Breast epithelium (tissue), 4 donors: ENCODE measurements around the gene TMTC2. TPM values are rescaled to one million over a fixed set of nuclear protein-coding genes. Genes with fewer than 3 reads are reported as not detected.

ENCODE experiments used
- DNase-seq, 2 donors: peaks; one replicate each; pipeline ENCODE4 v3.0.0-alpha.2; 2019; ENCODE audit warnings: low spot score in 2 of 2
- H3K27ac ChIP-seq, 2 donors: fragments of 200-600 bp; sonication (generic) in 1 of 2; one replicate each; pipeline ENCODE4 v1.5.1; 2016 to 2019; ENCODE audit warnings: mild to moderate bottlenecking in 1 of 2
- H3K27me3 ChIP-seq, 2 donors: fragments of 200-600 bp; sonication (generic) in 1 of 2; one replicate each; pipeline versions ENCODE4 v1.5.1 to v1.6.0; 2017 to 2019; ENCODE audit warnings: control low read depth in 1 of 2, mild to moderate bottlenecking in 1 of 2
- H3K36me3 ChIP-seq: fragments of 200-600 bp; one replicate; pipeline ENCODE4 v1.5.1; 2019
- H3K4me1 ChIP-seq, 2 donors: fragments of 200-600 bp; sonication (generic); one replicate each; pipeline ENCODE4 v1.5.1; 2016 to 2019; ENCODE audit warnings: control low read depth in 1 of 2
- H3K4me3 ChIP-seq, 3 donors: fragments of 200-600 bp; sonication (generic); 1 replicate in 2 of 3; 2 replicates in 1 of 3; pipeline ENCODE4 v1.5.1; 2016 to 2019; ENCODE audit warnings: mild to moderate bottlenecking in 3 of 3, moderate library complexity in 2 of 3
- H3K9me3 ChIP-seq, 2 donors: fragments of 200-600 bp; sonication (generic) in 1 of 2; one replicate each; pipeline ENCODE4 v1.5.1; 2016 to 2019; ENCODE audit warnings: control low read depth in 1 of 2
- POLR2A ChIP-seq: fragments of 450-650 bp; IDR thresholded peaks from one replicate; pipeline ENCODE4 v1.6.1; 2016; ENCODE audit warnings: antibody characterized with exemption, mild to moderate bottlenecking, moderate library complexity
- POLR2AphosphoS5 ChIP-seq, 3 donors: sonication (generic); formaldehyde crosslinking; IDR thresholded peaks; one replicate each; pipeline ENCODE4 v1.6.1; 2017; ENCODE audit warnings: antibody characterized with exemption in 3 of 3
- intact Hi-C: fragments of 100-400 bp; cut with DNase I; formaldehyde crosslinking; loops from one replicate; pipeline ENCODE4 v1.15.1; 2023; ENCODE audit warnings: low total_unique reads
- total RNA-seq, 3 donors: library from RNA; depleted of rRNA; stranded (reverse); fragments of >200 nt; gene quantifications; one replicate each; pipeline ENCODE4 v1.1.0, GENCODE V29; 2016
- TF ChIP-seq, protein P1 (sequence below), 3 donors: fragments of 450-650 bp; IDR thresholded peaks; one replicate each; pipeline ENCODE4 v1.5.1; 2016 to 2017; ENCODE audit warnings: antibody characterized with exemption in 3 of 3, mild to moderate bottlenecking in 3 of 3, moderate library complexity in 3 of 3

TMTC2 gene
- total RNA-seq, 3 donors from 2014 or later: 7.0 to 28.8 (median 19.3) TPM

DNA sequence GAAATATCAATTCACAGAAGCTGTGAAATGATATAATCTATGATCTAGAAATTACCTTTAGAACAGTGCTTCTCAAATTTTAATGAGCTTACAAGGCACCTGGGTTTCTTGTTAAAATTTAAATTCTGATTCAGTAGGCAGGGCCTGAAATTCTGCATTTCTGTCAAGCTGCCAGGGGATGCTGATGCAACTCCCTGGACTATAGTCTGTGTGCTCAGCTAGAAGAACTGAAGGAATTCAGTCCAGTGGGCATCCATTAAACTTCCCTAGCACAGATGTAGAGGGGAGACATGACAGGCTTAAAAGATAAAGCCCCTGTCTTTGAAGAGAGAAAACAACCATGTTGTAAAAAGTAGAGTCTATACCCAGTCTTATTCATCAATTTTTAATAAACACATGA, 441.8 kb downstream of the TMTC2 start:
- TF ChIP-seq POLR2AphosphoS5 (IDR thresholded peaks at IDR 0.05): no peak
- TF ChIP-seq, protein P1, sequence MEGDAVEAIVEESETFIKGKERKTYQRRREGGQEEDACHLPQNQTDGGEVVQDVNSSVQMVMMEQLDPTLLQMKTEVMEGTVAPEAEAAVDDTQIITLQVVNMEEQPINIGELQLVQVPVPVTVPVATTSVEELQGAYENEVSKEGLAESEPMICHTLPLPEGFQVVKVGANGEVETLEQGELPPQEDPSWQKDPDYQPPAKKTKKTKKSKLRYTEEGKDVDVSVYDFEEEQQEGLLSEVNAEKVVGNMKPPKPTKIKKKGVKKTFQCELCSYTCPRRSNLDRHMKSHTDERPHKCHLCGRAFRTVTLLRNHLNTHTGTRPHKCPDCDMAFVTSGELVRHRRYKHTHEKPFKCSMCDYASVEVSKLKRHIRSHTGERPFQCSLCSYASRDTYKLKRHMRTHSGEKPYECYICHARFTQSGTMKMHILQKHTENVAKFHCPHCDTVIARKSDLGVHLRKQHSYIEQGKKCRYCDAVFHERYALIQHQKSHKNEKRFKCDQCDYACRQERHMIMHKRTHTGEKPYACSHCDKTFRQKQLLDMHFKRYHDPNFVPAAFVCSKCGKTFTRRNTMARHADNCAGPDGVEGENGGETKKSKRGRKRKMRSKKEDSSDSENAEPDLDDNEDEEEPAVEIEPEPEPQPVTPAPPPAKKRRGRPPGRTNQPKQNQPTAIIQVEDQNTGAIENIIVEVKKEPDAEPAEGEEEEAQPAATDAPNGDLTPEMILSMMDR (IDR thresholded peaks at IDR 0.05): no peak
- no peak for TF ChIP-seq POLR2A
- no peaks in the 10 kb centered on the region for H3K27me3 ChIP-seq
- no peak for DNase-seq
- H3K4me3 ChIP-seq: no peak overlapping the region
- no peaks in the 10 kb centered on the region for H3K9me3 ChIP-seq
- intact Hi-C loops: no loop called here
- H3K27ac ChIP-seq: no peak overlapping the region
- H3K36me3 ChIP-seq: no peaks in the 10 kb centered on the region
- H3K4me1 ChIP-seq: no peaks in the 10 kb centered on the region

- TF ChIP-seq POLR2A (no peak), POLR2AphosphoS5 (IDR thresholded peaks at IDR 0.05) (no peak)
- TF ChIP-seq, protein P1 (IDR thresholded peaks at IDR 0.05): no peak
- DNase-seq: no peak
- H3K9me3 ChIP-seq: no peaks in the 10 kb centered on the region
- H3K4me3 ChIP-seq: no peak overlapping the region
- H3K27me3 ChIP-seq: no peaks in the 10 kb centered on the region
- no peak overlapping the region for H3K27ac ChIP-seq
- no peaks in the 10 kb centered on the region for H3K4me1 ChIP-seq
- intact Hi-C loops: no loop called here
- no peaks in the 10 kb centered on the region for H3K36me3 ChIP-seq
These were observed 443.5 kb downstream of the TMTC2 start for GRCh38 chr12:83130178-83130577.

GRCh38 chr12:83132360-83132759, 445.7 kb downstream of the TMTC2 start:
- DNase-seq: no peak
- intact Hi-C loops: no loop called here
- TF ChIP-seq POLR2AphosphoS5 (IDR thresholded peaks at IDR 0.05): no peak
- TF ChIP-seq, protein P1 (IDR thresholded peaks at IDR 0.05): no peak
- no peak for TF ChIP-seq POLR2A

DNA sequence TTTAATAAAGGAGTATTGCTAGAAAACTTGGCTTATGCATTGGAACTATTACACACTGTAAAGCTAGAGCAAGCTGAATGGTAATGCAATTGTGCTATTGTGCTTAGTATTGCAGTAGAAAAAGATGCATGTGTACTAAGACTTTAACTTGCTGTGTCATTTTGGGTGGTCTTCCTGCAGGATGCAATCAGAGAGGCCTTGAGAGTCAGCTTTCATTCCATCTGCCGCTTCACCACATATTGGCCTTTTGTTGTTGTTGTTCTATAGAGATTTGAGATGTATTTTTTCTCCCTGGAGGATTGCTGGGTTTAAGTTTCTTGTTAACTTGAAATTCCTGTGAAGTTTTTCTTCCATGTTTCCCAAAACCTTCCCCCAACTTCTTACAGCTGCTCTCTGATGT, 449.7 kb downstream of the TMTC2 start:
- TF ChIP-seq POLR2A (no peak), POLR2AphosphoS5 (IDR thresholded peaks at IDR 0.05) (no peak)
- TF ChIP-seq, protein P1 (IDR thresholded peaks at IDR 0.05): no peak
- no peak overlapping the region for H3K4me3 ChIP-seq
- H3K27me3 ChIP-seq: no peaks in the 10 kb centered on the region
- intact Hi-C loops: no loop called here
- H3K9me3 ChIP-seq: peaks cover 0 to 7% of the 10 kb centered on the region in 2 donors
- H3K27ac ChIP-seq: no peak overlapping the region
- no peaks in the 10 kb centered on the region for H3K4me1 ChIP-seq
- DNase-seq: no peak
- no peaks in the 10 kb centered on the region for H3K36me3 ChIP-seq

More at GRCh38 chr12:83132360-83132759, 445.7 kb downstream of the TMTC2 start:
- Histone ChIP-seq H3K4me3 (no peak overlapping the region), H3K27me3 (no peaks in the 10 kb centered on the region), H3K9me3 (no peaks in the 10 kb centered on the region), H3K36me3 (no peaks in the 10 kb centered on the region), H3K4me1 (no peaks in the 10 kb centered on the region), H3K27ac (no peak overlapping the region)

GRCh38 chr12:83140135-83140534, 453.4 kb downstream of the TMTC2 start:
- Histone ChIP-seq H3K36me3 (no peaks in the 10 kb centered on the region), H3K27me3 (no peaks in the 10 kb centered on the region), H3K9me3 (peaks cover 0 to 7% of the 10 kb centered on the region in 2 donors), H3K4me3 (no peak overlapping the region), H3K4me1 (no peaks in the 10 kb centered on the region), H3K27ac (no peak overlapping the region)
- TF ChIP-seq POLR2AphosphoS5 (IDR thresholded peaks at IDR 0.05): no peak
- TF ChIP-seq, protein P1 (IDR thresholded peaks at IDR 0.05): no peak
- no peak for TF ChIP-seq POLR2A
- intact Hi-C loops: no loop called here
- no peak for DNase-seq
